Measurements from ENCODE around the gene CACNB2. TPM values are rescaled to one million over a fixed set of nuclear protein-coding genes. Genes with fewer than 3 reads are reported as not detected.
A peak's percentile ranks its signal among the peaks of the same experiment; 100 is the strongest.
"Not testable (repeated sequence)": the region's sequence is repeated elsewhere in the genome, so short reads cannot be mapped to it uniquely, and the experiment has no call there.

CACNB2 gene
- total RNA-seq, 2 experiments from 2014 or later: not detected

GRCh38 chr10:18156797-18157196 is 16.6 kb downstream of the CACNB2 start:
- POLR2A ChIA-PET, DNase-seq: not testable (repeated sequence)

GRCh38 chr10:18157881-18158280 is 17.7 kb downstream of the CACNB2 start:
- Mint-ChIP-seq H3K27me3 (no peaks in the 10 kb centered on the region), H3K36me3 (no peaks in the 10 kb centered on the region), H3K4me1 (no peaks in the 10 kb centered on the region), H3K27ac (no peak overlapping the region), H3K4me3 (no peak overlapping the region), H3K9me3 (no peaks in the 10 kb centered on the region)
- DNase-seq (no peak), ATAC-seq (ENCODE audit: low read depth) (no peak)
- POLR2A ChIA-PET: no interaction called here

More at GRCh38 chr10:18156797-18157196, 16.6 kb downstream of the CACNB2 start:
- ATAC-seq (ENCODE audit: low read depth); H3K9me3 Mint-ChIP-seq; H3K27ac Mint-ChIP-seq; H3K36me3 Mint-ChIP-seq; H3K4me1 Mint-ChIP-seq; H3K4me3 Mint-ChIP-seq; H3K27me3 Mint-ChIP-seq: not testable (repeated sequence)

- Mint-ChIP-seq H3K27me3 (no peaks in the 10 kb centered on the region), H3K27ac (no peak overlapping the region), H3K4me1 (no peaks in the 10 kb centered on the region), H3K4me3 (no peak overlapping the region), H3K9me3 (no peaks in the 10 kb centered on the region), H3K36me3 (no peaks in the 10 kb centered on the region)
- ATAC-seq (ENCODE audit: low read depth) (no peak), DNase-seq (no peak)
- POLR2A ChIA-PET: no interaction called here
These were observed 18.6 kb downstream of the CACNB2 start for GRCh38 chr10:18158773-18159265.

DNA sequence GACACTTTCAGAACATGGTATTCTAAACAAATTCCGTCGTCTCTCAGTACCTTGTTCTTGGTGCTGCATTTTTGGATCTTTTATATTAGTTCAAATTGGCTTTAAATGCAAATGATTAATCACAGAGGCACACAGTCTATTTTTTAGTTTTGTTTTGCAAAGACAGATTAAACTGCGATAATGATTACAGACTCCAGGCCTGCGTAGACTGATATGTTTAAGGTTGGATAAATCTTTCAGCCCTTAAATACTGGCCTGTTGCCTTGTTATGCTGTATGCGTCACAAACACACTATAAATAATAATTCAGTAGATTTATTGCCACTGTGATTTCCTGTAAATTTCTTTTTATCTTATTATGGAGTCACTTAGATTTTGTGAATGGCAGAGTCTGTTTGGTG is 19.3 kb downstream of the CACNB2 start:
- no peaks in the 10 kb centered on the region for H3K4me1 Mint-ChIP-seq
- H3K27me3 Mint-ChIP-seq: no peaks in the 10 kb centered on the region
- no peaks in the 10 kb centered on the region for H3K36me3 Mint-ChIP-seq
- H3K9me3 Mint-ChIP-seq: no peaks in the 10 kb centered on the region
- ATAC-seq (ENCODE audit: low read depth): no peak
- no peak for DNase-seq
- H3K27ac Mint-ChIP-seq: no peak overlapping the region
- POLR2A ChIA-PET: no interaction called here
- no peak overlapping the region for H3K4me3 Mint-ChIP-seq

GRCh38 chr10:18162021-18162627 is 21.9 kb downstream of the CACNB2 start:
- DNase-seq (no peak), ATAC-seq (ENCODE audit: low read depth) (no peak)
- Mint-ChIP-seq H3K9me3 (no peaks in the 10 kb centered on the region), H3K4me1 (no peaks in the 10 kb centered on the region), H3K27me3 (no peaks in the 10 kb centered on the region), H3K4me3 (no peak overlapping the region), H3K36me3 (no peaks in the 10 kb centered on the region), H3K27ac (no peak overlapping the region)
- POLR2A ChIA-PET: no interaction called here

- POLR2A ChIA-PET: no interaction called here
- Mint-ChIP-seq H3K9me3 (no peaks in the 10 kb centered on the region), H3K4me3 (no peak overlapping the region), H3K36me3 (no peaks in the 10 kb centered on the region), H3K27ac (no peak overlapping the region), H3K27me3 (no peaks in the 10 kb centered on the region), H3K4me1 (no peaks in the 10 kb centered on the region)
- no peak for DNase-seq
- no peak for ATAC-seq (ENCODE audit: low read depth)
These were observed 23.9 kb downstream of the CACNB2 start for GRCh38 chr10:18164093-18164492.

DNA sequence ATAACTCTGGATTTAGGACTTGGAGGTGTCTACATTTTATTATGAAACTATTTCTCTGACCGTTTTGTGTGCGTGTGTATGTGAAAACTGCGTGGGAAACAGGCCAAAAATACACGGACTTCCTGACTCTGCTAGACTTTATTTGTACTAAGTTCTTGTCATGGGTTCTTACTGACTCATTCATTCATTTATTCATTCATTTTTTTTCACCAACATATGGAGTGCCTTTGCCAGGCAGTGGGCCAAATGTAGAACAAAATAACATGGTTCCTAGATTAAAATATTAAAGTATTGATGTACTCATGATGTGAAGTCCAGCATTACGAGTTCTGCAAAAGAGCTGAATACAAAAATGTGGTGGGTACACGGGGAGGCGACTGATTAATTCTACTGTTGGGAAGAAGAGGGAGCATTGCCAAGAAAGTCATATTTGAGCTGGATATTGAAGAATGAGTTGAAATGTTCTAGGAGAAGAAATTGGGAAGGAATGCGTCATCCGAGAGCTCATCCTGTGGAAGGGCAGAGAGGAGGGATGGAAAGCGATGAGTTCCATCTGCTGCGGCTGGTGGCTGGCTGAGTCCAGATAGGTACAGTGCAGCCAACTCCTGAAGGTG is 24.6 kb downstream of the CACNB2 start:
- Mint-ChIP-seq H3K36me3 (no peaks in the 10 kb centered on the region), H3K27ac (no peak overlapping the region), H3K4me1 (no peaks in the 10 kb centered on the region), H3K27me3 (no peaks in the 10 kb centered on the region), H3K9me3 (no peaks in the 10 kb centered on the region), H3K4me3 (no peak overlapping the region)
- POLR2A ChIA-PET: no interaction called here
- ATAC-seq (ENCODE audit: low read depth): no peak
- no peak for DNase-seq

DNA sequence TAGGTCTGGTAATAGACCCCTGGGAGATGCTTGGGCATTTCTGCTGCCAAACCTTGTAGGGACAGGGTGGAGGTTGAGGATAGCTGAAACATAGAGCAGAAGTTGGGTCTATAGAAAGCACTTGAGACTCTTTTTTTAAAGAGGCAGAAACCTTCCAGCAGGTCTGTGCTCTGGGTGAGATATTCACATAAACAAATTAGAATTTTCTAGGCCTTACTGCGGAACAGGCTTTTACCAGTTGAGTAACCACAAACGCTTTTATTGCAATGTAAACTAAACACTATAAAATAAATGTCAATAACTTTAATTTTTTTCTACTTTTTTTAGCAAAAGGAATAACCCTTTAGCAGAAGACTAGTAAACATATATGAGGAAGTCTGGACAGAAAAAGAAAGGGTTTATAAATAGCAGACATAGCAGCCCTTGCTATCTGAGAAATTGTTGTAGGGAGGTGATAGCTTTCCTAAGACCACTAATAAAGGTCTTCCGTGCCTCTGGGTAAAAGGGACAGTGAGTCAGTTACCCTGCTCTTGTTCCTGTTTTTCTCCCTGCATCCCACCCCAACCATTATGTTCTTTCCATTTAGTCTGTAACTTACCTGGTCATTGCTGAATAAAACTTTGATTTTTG is 38.7 kb downstream of the CACNB2 start:
- Mint-ChIP-seq H3K9me3 (peaks cover 2% of the 10 kb centered on the region), H3K4me1 (no peaks in the 10 kb centered on the region), H3K4me3 (no peak overlapping the region), H3K36me3 (no peaks in the 10 kb centered on the region), H3K27ac (no peak overlapping the region), H3K27me3 (no peaks in the 10 kb centered on the region)
- no peak for ATAC-seq (ENCODE audit: low read depth)
- DNase-seq: no peak
- POLR2A ChIA-PET: no interaction called here

- no peak overlapping the region for H3K27ac Mint-ChIP-seq
- no peaks in the 10 kb centered on the region for H3K36me3 Mint-ChIP-seq
- ATAC-seq (ENCODE audit: low read depth) (no peak), DNase-seq (no peak)
- H3K9me3 Mint-ChIP-seq: peaks cover 2% of the 10 kb centered on the region
- H3K4me1 Mint-ChIP-seq: no peaks in the 10 kb centered on the region
- no peak overlapping the region for H3K4me3 Mint-ChIP-seq
- POLR2A ChIA-PET: no interaction called here
- no peaks in the 10 kb centered on the region for H3K27me3 Mint-ChIP-seq
These were observed 39.7 kb downstream of the CACNB2 start for GRCh38 chr10:18179891-18180290.

- POLR2A ChIA-PET, H3K27me3 Mint-ChIP-seq: not testable (repeated sequence)
- peak overlapping the region; percentile 44 for H3K27ac Mint-ChIP-seq
These were observed 41.2 kb downstream of the CACNB2 start for GRCh38 chr10:18181382-18181781.

GRCh38 chr10:18185621-18186020 is 45.4 kb downstream of the CACNB2 start:
- H3K9me3 Mint-ChIP-seq: peaks cover 4% of the 10 kb centered on the region
- no peak for ATAC-seq (ENCODE audit: low read depth)
- POLR2A ChIA-PET: no interaction called here

More at GRCh38 chr10:18181382-18181781, 41.2 kb downstream of the CACNB2 start:
- DNase-seq; H3K4me1 Mint-ChIP-seq; ATAC-seq (ENCODE audit: low read depth); H3K4me3 Mint-ChIP-seq; H3K36me3 Mint-ChIP-seq; H3K9me3 Mint-ChIP-seq: not testable (repeated sequence)

DNA sequence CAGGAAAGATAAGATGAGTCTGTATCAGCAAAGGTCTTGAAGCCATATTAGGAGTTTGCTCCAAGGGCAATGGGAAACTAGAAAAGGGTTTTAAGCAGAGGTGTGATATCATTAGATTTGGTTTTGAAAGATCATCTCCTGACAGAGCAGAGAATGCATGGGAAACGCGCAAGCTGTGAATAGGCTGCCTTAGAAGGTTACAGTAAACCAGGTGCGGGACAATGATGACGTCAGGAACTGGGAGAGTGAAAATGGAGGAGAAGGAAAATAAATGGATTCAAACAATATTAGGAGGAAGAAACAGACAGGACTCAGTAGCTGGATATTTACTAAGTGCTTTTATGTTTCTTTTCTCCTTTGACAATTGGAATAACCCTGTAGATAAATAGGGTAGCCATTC is 50.6 kb downstream of the CACNB2 start:
- DNase-seq: no peak
- Mint-ChIP-seq H3K4me3 (no peak overlapping the region), H3K27me3 (no peaks in the 10 kb centered on the region), H3K36me3 (no peaks in the 10 kb centered on the region), H3K9me3 (no peaks in the 10 kb centered on the region), H3K4me1 (no peaks in the 10 kb centered on the region), H3K27ac (no peak overlapping the region)
- ATAC-seq (ENCODE audit: low read depth): no peak
- POLR2A ChIA-PET: no interaction called here

More at GRCh38 chr10:18185621-18186020, 45.4 kb downstream of the CACNB2 start:
- Mint-ChIP-seq H3K4me3 (no peak overlapping the region), H3K4me1 (no peaks in the 10 kb centered on the region), H3K36me3 (no peaks in the 10 kb centered on the region), H3K27ac (no peak overlapping the region), H3K27me3 (no peaks in the 10 kb centered on the region)
- DNase-seq: no peak

- no peaks in the 10 kb centered on the region for H3K36me3 Mint-ChIP-seq
- no peak overlapping the region for H3K27ac Mint-ChIP-seq
- H3K4me3 Mint-ChIP-seq: no peak overlapping the region
- DNase-seq: no peak
- POLR2A ChIA-PET: no interaction called here
- no peaks in the 10 kb centered on the region for H3K9me3 Mint-ChIP-seq
- H3K4me1 Mint-ChIP-seq: no peaks in the 10 kb centered on the region
- ATAC-seq (ENCODE audit: low read depth): no peak
- no peaks in the 10 kb centered on the region for H3K27me3 Mint-ChIP-seq
These were observed 54.4 kb downstream of the CACNB2 start for GRCh38 chr10:18194634-18195033.
